SK-N-MC (cell line): ENCODE data around the gene CELA3A.
"Not testable (repeated sequence)": the region's sequence is repeated elsewhere in the genome, so short reads cannot be mapped to it uniquely, and the experiment has no call there.

Experiments
- EZH2 ChIP-seq: fragments of 200-600 bp; sonication (generic); IDR thresholded peaks from one replicate; pipeline ENCODE4 v1.6.1; 2017; ENCODE audit warnings: antibody characterized with exemption
- POLR2AphosphoS5 ChIP-seq: IDR thresholded peaks from 2 replicates; pipeline ENCODE4 v1.6.1; 2012; ENCODE audit warnings: mild to moderate bottlenecking, low read depth, low read length, borderline replicate concordance

DNA sequence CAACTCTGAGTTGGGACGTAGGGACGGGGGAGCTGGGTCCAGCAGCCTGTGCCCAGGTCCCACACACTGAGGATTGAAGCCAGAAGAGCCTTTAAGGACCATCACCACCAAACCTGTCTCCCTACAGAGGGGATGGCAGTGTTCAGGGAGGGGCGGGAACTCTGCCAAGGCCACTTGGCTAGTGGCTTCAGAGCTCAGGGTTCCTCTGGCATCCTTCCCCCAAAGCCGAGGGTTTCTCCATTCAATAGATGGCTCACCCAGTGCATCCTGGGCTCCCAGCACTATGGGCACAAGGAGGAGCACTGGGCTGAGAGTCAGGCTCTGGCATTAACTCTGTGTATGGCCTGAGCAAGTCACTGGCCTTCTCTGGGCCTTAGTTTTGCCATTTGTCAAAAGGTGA, 20.2 kb upstream of the CELA3A start:
- not testable (repeated sequence) for TF ChIP-seq EZH2, POLR2AphosphoS5
